Pancreas (tissue), 10 donors: ENCODE data around the gene ST6GAL2. TPM values are rescaled to one million over a fixed set of nuclear protein-coding genes. Genes with fewer than 3 reads are reported as not detected.

Experiments used
- ATAC-seq, 4 donors: fragments of 200-7000 bp; cut with Tn5 transposase; one replicate each; pipeline versions ENCODE4 v1.8.0 to v1.9.1; 2020; ENCODE audit warnings: mild to moderate bottlenecking in 4 of 4, moderate library complexity in 4 of 4
- DNase-seq, 6 donors: peaks; one replicate each; pipeline ENCODE4 v3.0.0-alpha.2; 2020
- FAIRE-seq: peaks from 2 replicates; lab custom pipeline; 2012; peaks lifted over from hg19 to GRCh38; lab: Jason Lieb, UNC
- H3K27ac ChIP-seq, 4 donors: fragments of 200-600 bp; sonication (generic); 1 replicate in 3 of 4; 2 replicates in 1 of 4; pipeline versions ENCODE4 v1.5.0 to v1.8.0; 2020
- H3K27me3 ChIP-seq, 4 donors: fragments of 200-600 bp; one replicate each; pipeline ENCODE4 v1.8.0; 2021
- H3K36me3 ChIP-seq, 3 donors: fragments of 200-600 bp; sonication (generic) in 1 of 3; one replicate each; pipeline versions ENCODE4 v1.5.0 to v1.8.0; 2020 to 2021
- H3K4me1 ChIP-seq, 3 donors: fragments of 200-600 bp; one replicate each; pipeline ENCODE4 v1.8.0; 2021
- H3K4me3 ChIP-seq, 4 donors: fragments of 200-600 bp; sonication (generic) in 2 of 4; one replicate each; pipeline versions ENCODE4 v1.5.0 to v1.8.0; 2020 to 2021
- H3K9me3 ChIP-seq, 4 donors: fragments of 200-600 bp; one replicate each; pipeline ENCODE4 v1.8.0; 2021
- WGBS, 2 donors: extraction: QIAGEN DNeasy Blood & Tissue Kit; methylation state at CpG; one replicate each; pipeline ENCODE4 v1.1.7; 2013; 5-methylcytosine and 5-hydroxymethylcytosine counted together
- intact Hi-C, 3 donors: fragments of 100-400 bp; cut with DNase I; formaldehyde crosslinking; loops; one replicate each; pipeline versions ENCODE4 v1.11.1 to v1.14.2; 2022
- polyA plus RNA-seq, 2 donors: library from polyadenylated mRNA; stranded (reverse); fragments of 200-250 nt; gene quantifications; one replicate each; pipeline ENCODE4 v1.2.3, GENCODE V29; 2013
- total RNA-seq, 6 donors: library from RNA; stranded (reverse); fragmentation: NEBNext Ultra II Directional in 4 of 6; extraction: Animal tissue kit (Norgen Biotek cat#: 25700) in 4 of 6; gene quantifications; one replicate each; pipeline versions ENCODE4 v1.2.1 to v1.2.4, GENCODE V29; 2021 to 2023
- TF ChIP-seq, protein P1 (sequence below), 4 donors: fragments of 200-600 bp; sonication (generic) in 3 of 4; IDR thresholded peaks; one replicate each; pipeline versions ENCODE4 v1.5.0 to v1.8.0; 2021; ENCODE audit warnings: antibody characterized with exemption in 4 of 4
- donor health status: healthy with polysubstance abuse.
- donor health status: DM: no; HTN: no; CAD: no; lungs with moderate emphysema.
- donor health status: DM: no; HTN: no; CAD: no.
- donor health status: control.
- donor health status: control.
- donor health status: Bipolar disorder and iron deficiency.
- donor health status: DM: yes; HTN: yes; CAD: no.
- donor health status: DM: no; HTN: no; CAD: no.
- donor health status: DM: no; HTN: no; CAD: no.
- donor health status: DM: yes; HTN: yes; CAD: no.

The ST6GAL2 gene
- total and polyA plus RNA-seq, 8 donors = 0.04 to 1.0 (median 0.09) TPM; not detected in 2

DNA sequence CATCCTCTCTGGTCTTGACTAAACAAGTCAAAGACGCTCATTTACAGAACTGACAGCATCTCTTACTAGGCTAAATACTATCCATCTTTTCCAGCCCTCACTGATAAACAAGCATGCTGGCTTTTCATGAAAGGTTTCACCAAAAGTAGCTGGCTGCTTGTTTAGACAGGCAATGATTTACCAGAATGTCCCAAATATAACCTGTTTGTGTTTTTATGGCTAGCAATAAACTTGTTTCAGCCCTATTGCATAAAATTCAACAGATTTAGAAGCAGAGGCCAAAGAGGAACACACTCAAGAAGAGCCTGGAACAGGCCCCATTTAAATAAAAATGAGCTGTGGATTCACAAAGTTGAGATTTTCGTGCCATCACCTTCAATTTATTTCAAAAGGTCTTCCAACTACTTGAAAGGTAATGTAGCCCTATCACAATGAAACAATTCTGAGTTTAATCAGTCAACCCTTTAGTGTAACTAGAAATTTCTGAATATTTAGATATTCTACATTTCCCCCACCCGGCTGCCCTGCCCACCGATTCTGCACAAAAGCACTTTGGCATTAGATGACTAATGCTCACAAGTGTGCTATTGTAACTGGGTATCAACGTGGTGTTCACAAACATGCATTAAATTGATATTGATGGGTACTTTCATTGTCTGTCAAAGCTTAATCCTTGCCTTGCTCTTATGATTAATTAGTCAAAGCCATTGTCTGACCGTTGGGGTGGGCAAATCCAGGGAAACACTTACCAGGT lies 54.0 kb downstream of the ST6GAL2 start:
- Histone ChIP-seq H3K27me3 (no peaks in the 10 kb centered on the region), H3K27ac (no peak overlapping the region), H3K4me3 (no peak overlapping the region), H3K36me3 (no peaks in the 10 kb centered on the region), H3K4me1 (no peaks in the 10 kb centered on the region), H3K9me3 (no peaks in the 10 kb centered on the region)
- WGBS, 2 donors = 64 to 65% methylated on average over 6 of the region's 6 CpGs
- DNase-seq = no peak
- no peak for FAIRE-seq
- no peak for ATAC-seq
- intact Hi-C loops = no loop called here
- TF ChIP-seq, protein P1, sequence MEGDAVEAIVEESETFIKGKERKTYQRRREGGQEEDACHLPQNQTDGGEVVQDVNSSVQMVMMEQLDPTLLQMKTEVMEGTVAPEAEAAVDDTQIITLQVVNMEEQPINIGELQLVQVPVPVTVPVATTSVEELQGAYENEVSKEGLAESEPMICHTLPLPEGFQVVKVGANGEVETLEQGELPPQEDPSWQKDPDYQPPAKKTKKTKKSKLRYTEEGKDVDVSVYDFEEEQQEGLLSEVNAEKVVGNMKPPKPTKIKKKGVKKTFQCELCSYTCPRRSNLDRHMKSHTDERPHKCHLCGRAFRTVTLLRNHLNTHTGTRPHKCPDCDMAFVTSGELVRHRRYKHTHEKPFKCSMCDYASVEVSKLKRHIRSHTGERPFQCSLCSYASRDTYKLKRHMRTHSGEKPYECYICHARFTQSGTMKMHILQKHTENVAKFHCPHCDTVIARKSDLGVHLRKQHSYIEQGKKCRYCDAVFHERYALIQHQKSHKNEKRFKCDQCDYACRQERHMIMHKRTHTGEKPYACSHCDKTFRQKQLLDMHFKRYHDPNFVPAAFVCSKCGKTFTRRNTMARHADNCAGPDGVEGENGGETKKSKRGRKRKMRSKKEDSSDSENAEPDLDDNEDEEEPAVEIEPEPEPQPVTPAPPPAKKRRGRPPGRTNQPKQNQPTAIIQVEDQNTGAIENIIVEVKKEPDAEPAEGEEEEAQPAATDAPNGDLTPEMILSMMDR (IDR thresholded peaks at IDR 0.05) = no peak

DNA sequence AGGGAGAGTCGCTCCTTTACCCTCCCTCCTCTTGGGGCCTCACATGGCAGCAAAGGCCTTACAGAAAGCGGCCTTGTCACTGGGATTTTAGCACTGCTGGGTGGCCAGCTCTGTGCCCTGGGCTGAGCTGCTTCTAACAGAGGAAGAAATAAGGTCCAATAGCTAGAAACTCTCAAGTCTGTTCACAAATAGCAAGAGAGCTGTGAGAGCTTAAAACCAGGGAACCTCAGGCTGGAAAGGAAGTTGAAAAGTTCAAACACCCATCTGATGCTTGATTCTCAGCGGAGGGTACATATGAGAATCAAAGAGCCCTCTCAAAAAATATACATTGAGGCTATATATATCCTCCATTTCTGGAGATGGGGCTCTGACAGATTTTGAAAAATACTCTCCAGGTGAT lies 54.7 kb downstream of the ST6GAL2 start:
- no peaks in the 10 kb centered on the region for H3K27me3 ChIP-seq
- no peak overlapping the region for H3K4me3 ChIP-seq
- no peak overlapping the region for H3K27ac ChIP-seq
- FAIRE-seq (no peak), DNase-seq (no peak), ATAC-seq (no peak)
- H3K36me3 ChIP-seq = no peaks in the 10 kb centered on the region
- intact Hi-C loops = no loop called here
- H3K9me3 ChIP-seq = no peaks in the 10 kb centered on the region
- 90 to 95% methylated on average over 3 of the region's 3 CpGs for WGBS, 2 donors
- TF ChIP-seq, protein P1 (IDR thresholded peaks at IDR 0.05) = no peak
- H3K4me1 ChIP-seq = no peaks in the 10 kb centered on the region

DNA sequence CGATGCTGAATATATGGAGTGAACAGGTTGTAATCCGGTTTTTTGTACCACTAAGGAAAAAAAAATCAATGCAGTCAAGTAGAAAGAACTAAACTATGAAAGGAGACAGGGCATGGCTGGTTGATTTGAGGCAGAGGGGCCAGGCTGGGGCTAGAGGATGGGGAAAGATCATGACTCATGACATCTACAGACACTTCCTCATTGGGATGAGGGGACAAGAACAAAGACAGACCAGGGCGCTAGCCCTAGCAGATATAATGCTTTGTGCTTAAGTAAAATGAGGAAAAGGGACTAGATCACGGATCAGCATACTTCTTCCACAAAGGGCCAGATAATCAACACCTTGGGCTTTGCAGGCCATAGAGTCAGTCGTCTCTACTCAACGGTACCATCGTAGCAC lies 55.8 kb downstream of the ST6GAL2 start:
- 87 to 93% methylated on average over 7 of the region's 7 CpGs for WGBS, 2 donors
- no peaks in the 10 kb centered on the region for H3K9me3 ChIP-seq
- H3K36me3 ChIP-seq = no peaks in the 10 kb centered on the region
- no peak overlapping the region for H3K4me3 ChIP-seq
- ATAC-seq = no peak
- FAIRE-seq = no peak
- no peaks in the 10 kb centered on the region for H3K27me3 ChIP-seq
- intact Hi-C loops = no loop called here
- DNase-seq = no peak
- TF ChIP-seq, protein P1 (IDR thresholded peaks at IDR 0.05) = no peak
- H3K4me1 ChIP-seq = no peaks in the 10 kb centered on the region
- no peak overlapping the region for H3K27ac ChIP-seq

DNA sequence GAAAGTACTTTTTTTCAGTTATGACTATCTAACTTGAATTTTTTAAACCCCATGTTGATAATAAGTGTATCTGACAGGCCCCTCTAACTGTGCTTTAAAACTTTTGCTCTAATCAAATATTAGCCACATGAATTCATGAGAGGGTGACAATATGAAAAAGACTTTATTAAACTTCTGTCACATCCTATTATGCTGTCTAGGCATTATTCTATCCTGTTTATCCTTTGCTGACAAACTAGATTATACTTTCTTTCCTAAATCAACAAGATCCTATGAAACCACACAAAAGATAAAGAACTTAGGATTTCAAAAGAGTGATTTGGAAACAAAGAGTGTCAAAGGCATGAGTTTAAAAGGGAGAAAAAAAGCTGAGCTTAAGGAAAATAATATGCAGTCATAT lies 57.8 kb downstream of the ST6GAL2 start:
- H3K27ac ChIP-seq = no peak overlapping the region
- H3K4me3 ChIP-seq = no peak overlapping the region
- DNase-seq (no peak), ATAC-seq (no peak), FAIRE-seq (no peak)
- intact Hi-C loops = no loop called here
- no peaks in the 10 kb centered on the region for H3K9me3 ChIP-seq
- H3K4me1 ChIP-seq = no peaks in the 10 kb centered on the region
- H3K27me3 ChIP-seq = no peaks in the 10 kb centered on the region
- no peaks in the 10 kb centered on the region for H3K36me3 ChIP-seq
- TF ChIP-seq, protein P1 (IDR thresholded peaks at IDR 0.05) = no peak

DNA sequence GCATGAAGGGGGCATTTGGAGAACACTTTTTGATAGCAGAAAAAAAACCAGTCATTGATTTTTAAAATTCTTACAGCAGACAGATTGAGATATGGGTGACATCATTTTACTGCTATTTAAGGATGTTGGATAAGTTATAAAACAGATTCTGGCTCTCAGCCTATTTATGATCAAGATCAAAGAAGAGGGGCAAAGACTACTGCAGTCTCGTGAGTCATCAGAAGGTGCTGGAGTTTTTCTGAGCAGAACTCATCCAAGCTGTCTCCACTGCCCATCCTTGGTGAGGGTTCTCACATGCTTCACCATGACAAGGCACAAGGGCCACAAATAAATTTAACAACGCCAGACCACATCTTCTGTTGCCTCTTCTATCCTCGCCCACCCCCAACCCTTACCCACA lies 58.8 kb downstream of the ST6GAL2 start:
- no peaks in the 10 kb centered on the region for H3K36me3 ChIP-seq
- intact Hi-C loops = no loop called here
- H3K9me3 ChIP-seq = no peaks in the 10 kb centered on the region
- no peaks in the 10 kb centered on the region for H3K4me1 ChIP-seq
- TF ChIP-seq, protein P1 (IDR thresholded peaks at IDR 0.05) = no peak
- no peak for FAIRE-seq
- H3K27me3 ChIP-seq = no peaks in the 10 kb centered on the region
- ATAC-seq = no peak
- WGBS, 2 donors = 75 to 79% methylated on average over 3 of the region's 3 CpGs
- H3K27ac ChIP-seq = no peak overlapping the region
- DNase-seq = no peak
- H3K4me3 ChIP-seq = no peak overlapping the region
